ENCODE results near the gene ENO2. TPM values are rescaled to one million over a fixed set of nuclear protein-coding genes. Genes with fewer than 3 reads are reported as not detected.
"Not testable (repeated sequence)": the region's sequence is repeated elsewhere in the genome, so short reads cannot be mapped to it uniquely, and the experiment has no call there.

Gene ENO2
- total and polyA plus RNA-seq, 2 experiments from 2014 or later, result 43.5 to 53.5 TPM

GRCh38 chr12:6874015-6874368 is 40.4 kb upstream of the ENO2 start:
- Histone ChIP-seq H3K4me1 (ENCODE audit: insufficient read depth) (peaks cover 34% of the 10 kb centered on the region), H4K20me1 (replicated peaks; ENCODE audit: insufficient read depth) (peaks cover 26% of the 10 kb centered on the region), H3K4me3 (peak overlapping the region; percentile 99), H3K36me3 (ENCODE audit: insufficient read depth) (peaks cover 14% of the 10 kb centered on the region; the same call in 1 of the 2 replicates), H3K4me2 (peak overlapping the region; percentile 82), H3K27ac (ENCODE audit: low read depth) (peak overlapping the region; percentile 91), H3K79me2 (replicated peaks; ENCODE audit: insufficient read depth) (peaks cover 16% of the 10 kb centered on the region; the same call in 1 of the 2 replicates), H2AFZ (peak overlapping the region; percentile 97), H3F3A (replicated peaks; ENCODE audit: low read depth) (peaks cover 49% of the 10 kb centered on the region)
- Mint-ChIP-seq H3K4me3 (peak overlapping the region; percentile 77), H3K36me3 (ENCODE audit: low read depth) (peaks cover 39% of the 10 kb centered on the region), H3K27ac (peak overlapping the region; percentile 45; the same call in 1 of the 2 replicates), H3K27me3 (ENCODE audit: insufficient read depth, low read depth, poor library complexity) (peaks cover 34% of the 10 kb centered on the region), H3K4me1 (peaks cover 34% of the 10 kb centered on the region)
- DNase-seq (ENCODE audit: low spot score); ATAC-seq; H3K9me3 Mint-ChIP-seq; H3K27me3 ChIP-seq (ENCODE audit: insufficient read depth); H3K9me2 ChIP-seq (ENCODE audit: insufficient read depth): not testable (repeated sequence)

- ATAC-seq; H3K4me3 ChIP-seq; H3K27ac ChIP-seq (ENCODE audit: low read depth); H2AFZ ChIP-seq; H3K4me1 Mint-ChIP-seq; H3K27me3 ChIP-seq (ENCODE audit: insufficient read depth); H4K20me1 ChIP-seq (replicated peaks; ENCODE audit: insufficient read depth); H3K27me3 Mint-ChIP-seq (ENCODE audit: insufficient read depth, low read depth, poor library complexity); H3K9me3 Mint-ChIP-seq; H3K79me2 ChIP-seq (replicated peaks; ENCODE audit: insufficient read depth); H3K36me3 Mint-ChIP-seq (ENCODE audit: low read depth); H3K4me2 ChIP-seq; DNase-seq (ENCODE audit: low spot score); H3K36me3 ChIP-seq (ENCODE audit: insufficient read depth); H3K27ac Mint-ChIP-seq; H3K9me2 ChIP-seq (ENCODE audit: insufficient read depth); H3K4me3 Mint-ChIP-seq; H3K4me1 ChIP-seq (ENCODE audit: insufficient read depth): not testable (repeated sequence)
- peaks cover 12% of the 10 kb centered on the region; the same call in 1 of the 2 replicates for H3F3A ChIP-seq (replicated peaks; ENCODE audit: low read depth)
These were observed 34.6 kb upstream of the ENO2 start for GRCh38 chr12:6879824-6880223.

GRCh38 chr12:6883252-6883651 is 31.1 kb upstream of the ENO2 start:
- peaks cover 21% of the 10 kb centered on the region for H3K4me1 Mint-ChIP-seq
- H3K4me3 ChIP-seq, result no peak overlapping the region
- no peaks in the 10 kb centered on the region for H3K79me2 ChIP-seq (replicated peaks; ENCODE audit: insufficient read depth)
- H2AFZ ChIP-seq, result no peak overlapping the region
- no peaks in the 10 kb centered on the region for H4K20me1 ChIP-seq (replicated peaks; ENCODE audit: insufficient read depth)
- peaks cover 31% of the 10 kb centered on the region for H3K4me1 ChIP-seq (ENCODE audit: insufficient read depth)
- no peaks in the 10 kb centered on the region for H3K9me2 ChIP-seq (ENCODE audit: insufficient read depth)
- H3K4me3 Mint-ChIP-seq, result no peak overlapping the region
- peaks cover 15% of the 10 kb centered on the region for H3K27me3 Mint-ChIP-seq (ENCODE audit: insufficient read depth, low read depth, poor library complexity)
- no peaks in the 10 kb centered on the region for H3K36me3 ChIP-seq (ENCODE audit: insufficient read depth)
- no peak for TF ChIP-seq ZNF331 (CRISPR knock-in tag; IDR thresholded peaks at IDR 0.05; ENCODE audit: low read depth)
- TF ChIP-seq EZH2phosphoT487 (IDR thresholded peaks at IDR 0.05; ENCODE audit: unreplicated experiment), result no peak
- no peak for TF ChIP-seq CTCF (conservative IDR thresholded peaks at IDR 0.05; ENCODE audit: low read depth in 2 of 2)
- TF ChIP-seq ZNF114 (CRISPR knock-in tag; IDR thresholded peaks at IDR 0.05), result no peak
- H3K27ac Mint-ChIP-seq, result no peak overlapping the region
- no peaks in the 10 kb centered on the region for H3K27me3 ChIP-seq (ENCODE audit: insufficient read depth)
- peaks cover 15% of the 10 kb centered on the region for H3F3A ChIP-seq (replicated peaks; ENCODE audit: low read depth)
- H3K9me3 Mint-ChIP-seq, result no peaks in the 10 kb centered on the region
- ATAC-seq (no peak), DNase-seq (ENCODE audit: low spot score) (no peak)
- no peak overlapping the region for H3K4me2 ChIP-seq
- H3K36me3 Mint-ChIP-seq (ENCODE audit: low read depth), result 0 out of 3 replicates have a peak, but pooled peaks cover 4% of the 10 kb centered on the region
- no peak overlapping the region for H3K27ac ChIP-seq (ENCODE audit: low read depth)

Data from GM23338 (cell line).